NCI-H2107 treated with DMSO at 0.1 percent for 48 hours (cell line): ENCODE results near the gene POLD1.
A peak's percentile ranks its signal among the peaks of the same experiment; 100 is the strongest.

ENCODE experiments used
- DNase-seq: peaks from one replicate; lab custom pipeline; 2025; ENCODE audit not compliant: unreplicated experiment; lab: John Stamatoyannopoulos, UW

The POLD1 gene

GRCh38 chr19:50365434-50366306, 18.5 kb upstream of the POLD1 start, which contains the start of gene NAPSA:
NAPSA (minus strand) TSS chr19:50365639; CDS start chr19:50365621, 18 bp downstream.
- DNase-seq = no peak

GRCh38 chr19:50368649-50369570, 15.2 kb upstream of the POLD1 start:
- DNase-seq = peak; percentile 11

DNA sequence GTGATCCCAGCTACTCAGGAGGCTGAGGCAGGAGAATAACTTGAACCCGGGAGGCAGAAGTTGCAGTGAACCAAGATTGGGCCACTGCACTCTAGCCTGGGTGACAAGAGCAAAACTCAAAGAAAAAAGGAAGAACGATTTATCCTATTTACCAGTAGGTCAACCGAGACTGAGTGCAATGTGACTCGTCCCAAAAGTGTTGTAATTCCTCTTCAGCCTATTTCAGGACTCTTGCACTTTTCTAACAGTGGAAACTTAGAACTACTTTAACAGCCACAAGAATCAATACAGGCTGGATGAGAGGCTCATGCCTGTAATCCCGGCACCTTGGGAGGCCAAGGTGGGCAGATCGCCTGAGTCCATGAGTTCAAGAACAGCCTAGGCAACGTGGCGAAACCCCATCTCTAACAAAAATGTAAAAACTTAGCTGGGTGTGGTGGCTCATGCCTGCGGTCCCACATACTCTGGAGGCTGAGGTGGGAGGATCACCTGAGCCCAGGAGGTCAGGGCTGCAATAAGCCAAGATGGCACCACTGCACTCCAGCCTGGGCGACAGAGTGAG, 12.2 kb upstream of the POLD1 start:
- DNase-seq = no peak

GRCh38 chr19:50376166-50377050, 7.7 kb upstream of the POLD1 start, which contains the start of gene NR1H2:
NR1H2 (plus strand) TSS chr19:50376457; CDS start chr19:50377606, 1,149 bp downstream.
- DNase-seq = peak; percentile 68

GRCh38 chr19:50377051-50377461, 7.1 kb upstream of the POLD1 start:
- DNase-seq = no peak

GRCh38 chr19:50377517-50377916, 6.6 kb upstream of the POLD1 start:
- no peak for DNase-seq

- DNase-seq = no peak
These were observed 5.8 kb upstream of the POLD1 start for GRCh38 chr19:50378169-50378862.

GRCh38 chr19:50378863-50379236, 5.3 kb upstream of the POLD1 start:
- no peak for DNase-seq

DNA sequence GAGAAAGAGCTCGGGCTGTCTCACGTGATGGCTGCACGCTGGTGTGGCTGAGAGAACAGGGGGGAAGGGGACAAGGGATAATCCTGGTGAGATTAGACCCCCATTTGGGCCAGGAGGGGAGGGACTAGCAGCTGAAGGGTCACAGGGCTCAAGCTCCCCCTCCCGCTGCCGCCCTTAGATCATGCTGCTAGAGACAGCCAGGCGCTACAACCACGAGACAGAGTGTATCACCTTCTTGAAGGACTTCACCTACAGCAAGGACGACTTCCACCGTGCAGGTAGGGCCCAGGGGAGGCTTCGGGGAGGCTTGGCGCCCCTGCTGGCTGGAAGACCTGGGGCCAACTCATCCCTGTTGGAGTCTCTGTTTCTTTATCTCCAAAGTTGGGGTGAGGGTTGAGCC, 4.5 kb upstream of the POLD1 start:
- no peak for DNase-seq

GRCh38 chr19:50380137-50380536, 4.0 kb upstream of the POLD1 start:
- no peak for DNase-seq

GRCh38 chr19:50380751-50381151, 3.4 kb upstream of the POLD1 start:
- DNase-seq = no peak

GRCh38 chr19:50381881-50382729, 2.0 kb upstream of the POLD1 start:
- DNase-seq = no peak

DNA sequence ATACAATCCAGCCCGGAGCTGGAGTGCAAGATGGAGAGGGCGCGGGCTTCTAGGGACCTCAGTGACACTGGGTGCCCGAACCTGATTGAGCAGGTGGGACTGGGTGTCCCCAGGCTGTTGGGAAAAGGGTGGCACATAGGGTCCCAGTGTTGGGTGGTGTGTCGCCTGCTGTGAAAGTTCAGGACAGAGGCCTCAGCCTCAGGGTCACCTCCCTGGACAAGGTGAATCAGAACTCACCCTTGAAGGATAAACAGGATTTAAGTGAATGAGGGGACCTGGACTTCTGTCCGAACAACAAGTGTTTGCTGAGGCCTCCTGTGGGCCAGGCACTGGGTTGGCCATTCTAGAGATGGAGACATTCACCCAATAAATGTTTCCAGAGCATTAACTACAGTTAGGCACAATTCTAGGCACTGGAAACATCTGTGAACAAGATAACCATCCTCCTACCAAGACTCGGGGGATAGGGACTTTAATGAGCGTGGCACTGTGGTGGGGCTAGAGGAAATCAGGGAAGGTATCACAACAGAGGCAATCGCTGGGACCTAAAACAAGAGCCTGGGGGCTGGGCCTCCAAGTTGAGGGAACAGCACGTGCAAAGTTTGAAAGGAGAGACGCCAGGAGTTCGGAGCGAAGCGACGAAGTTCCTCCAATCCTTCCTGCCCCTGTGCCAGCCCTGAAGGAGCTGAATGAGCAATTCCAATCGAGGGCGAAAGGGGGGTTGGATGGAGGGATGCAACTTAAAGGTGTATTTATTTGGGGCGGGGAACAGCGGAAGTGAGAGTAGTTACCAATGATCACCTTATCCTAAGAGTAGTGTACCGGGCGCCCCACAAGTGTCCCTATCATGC, 921 bp upstream of the POLD1 start:
- no peak for DNase-seq

DNA sequence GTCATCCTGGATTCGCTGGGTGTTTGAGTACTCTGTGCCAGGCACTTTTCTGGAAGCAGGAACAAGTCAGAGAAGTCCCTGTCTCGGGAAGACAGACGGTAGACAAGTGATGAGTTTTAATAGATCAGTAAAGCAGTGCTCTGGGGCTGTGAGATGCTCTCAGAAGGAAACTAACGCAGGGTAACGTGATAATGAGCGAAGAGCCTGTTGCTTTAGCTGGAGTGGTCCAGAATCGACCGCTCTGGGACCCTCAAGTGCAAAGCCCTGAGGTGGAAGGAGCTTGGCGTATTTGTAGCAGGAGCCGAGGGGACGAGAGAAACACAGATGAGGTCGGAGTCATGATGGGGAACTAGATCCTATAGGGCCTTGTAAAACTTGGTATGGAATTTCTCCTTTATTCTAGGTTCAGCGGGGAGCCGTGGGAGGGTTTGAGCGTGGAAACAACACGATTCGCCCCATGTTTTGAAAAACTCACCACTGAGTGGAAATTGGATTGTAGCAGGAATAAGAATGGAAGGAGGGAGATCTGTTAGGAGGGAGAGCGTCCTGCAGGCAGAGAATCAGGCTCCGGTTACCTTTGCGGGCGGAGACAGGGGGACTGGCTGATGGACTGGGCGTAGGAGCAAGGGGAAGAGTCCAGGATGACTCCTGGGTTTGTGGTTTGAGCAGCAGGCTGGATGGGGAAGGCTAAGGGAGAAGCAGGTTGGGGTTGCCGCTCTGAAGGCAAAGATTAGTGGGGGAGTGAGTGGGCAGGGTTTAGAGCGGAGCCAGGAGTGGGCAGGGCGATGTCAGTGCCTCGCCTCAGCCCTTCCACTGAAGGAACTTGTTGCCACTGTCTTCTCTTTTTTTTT, 763 bp downstream of the POLD1 start:
- peak; percentile 58 for DNase-seq

DNA sequence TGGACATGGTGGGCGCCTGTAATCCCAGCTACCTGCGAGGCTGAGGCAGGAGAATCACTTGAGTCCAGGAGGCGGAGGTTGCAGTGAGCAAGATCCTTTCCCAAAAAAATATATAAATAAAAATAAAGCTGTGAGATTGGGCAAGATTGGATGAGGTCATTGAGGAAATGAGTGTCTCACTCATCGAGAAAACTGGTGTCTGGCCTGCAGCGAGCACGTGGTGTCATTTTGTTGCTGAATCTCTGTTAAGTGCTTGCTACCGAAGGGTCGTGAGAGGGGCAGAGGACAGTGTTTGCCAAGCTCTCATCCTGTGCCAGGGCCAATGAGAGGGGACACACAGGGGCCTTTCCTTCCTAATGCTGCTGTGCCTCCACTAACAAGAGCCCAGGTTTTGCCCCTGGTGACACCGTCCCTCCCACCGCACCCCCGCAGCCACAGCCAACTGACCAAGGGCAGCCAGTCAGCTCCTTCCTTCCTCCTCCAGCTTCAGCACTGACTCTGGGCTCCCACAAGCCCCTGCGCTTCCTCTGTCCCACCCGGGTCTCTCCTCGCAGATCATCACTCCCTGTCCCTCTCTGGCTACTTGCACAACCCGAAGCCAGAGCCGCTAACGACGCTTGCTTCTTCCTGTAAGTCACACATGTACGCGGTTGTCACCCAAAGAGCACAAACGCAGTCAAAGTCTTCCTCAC, 3.2 kb downstream of the POLD1 start:
- no peak for DNase-seq

DNA sequence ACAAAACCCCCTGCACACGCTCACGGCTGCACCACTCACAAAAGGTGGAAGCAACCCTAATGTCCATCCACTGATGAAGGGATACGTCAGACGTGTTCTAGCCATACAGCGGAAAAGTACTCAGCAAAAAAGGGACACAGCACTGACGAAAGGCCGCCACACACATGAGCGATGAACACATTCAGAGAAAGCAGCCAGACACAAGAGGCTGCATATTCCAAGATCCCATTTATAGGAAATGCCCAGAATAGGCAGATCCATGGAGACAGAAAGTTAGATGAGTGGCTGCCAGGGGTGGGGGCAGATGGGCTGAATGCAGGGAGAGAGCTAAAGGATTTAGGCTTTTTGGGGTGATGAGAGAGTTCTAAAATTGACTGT, 3.7 kb downstream of the POLD1 start:
- no peak for DNase-seq
